Large intestine (tissue), 1 donor: Measurements from ENCODE around the gene VMA21. TPM values are rescaled to one million over a fixed set of nuclear protein-coding genes. Genes with fewer than 3 reads are reported as not detected.

Source experiments
- polyA plus RNA-seq: library from polyadenylated mRNA; unstranded; fragments of 120-200 nt; gene quantifications from one replicate; pipeline ENCODE4 v1.2.1, GENCODE V29; 2013

VMA21 gene
- polyA plus RNA-seq, 1 donor: 18.0 TPM

Other genes with a start within 250 kb of the VMA21 start
- gene GPR50, start 220.6 kb upstream of the VMA21 start, polyA plus RNA-seq: not detected
- not detected for gene PASD1, start 166.5 kb downstream of the VMA21 start, polyA plus RNA-seq